OCI-LY7 (cell line): ENCODE results near the gene FDXR. TPM values are rescaled to one million over a fixed set of nuclear protein-coding genes. Genes with fewer than 3 reads are reported as not detected.

Experiments
- BruUV-seq: library from RNA; stranded (reverse); fragments of 400-500 nt; replicated peaks from 2 replicates; lab custom pipeline; 2021; lab: Mats Ljungman, UMichigan
- CTCF ChIA-PET: fragments of 300-600 bp; sonication (Branson Sonifier 250); formaldehyde crosslinking; loops from one replicate; lab custom pipeline; 2022; ENCODE audit warnings: antibody characterized with exemption; ENCODE audit not compliant: unreplicated experiment; lab: Charles Lee
- POLR2A ChIA-PET: fragments of 300-600 bp; sonication (Branson Sonifier 250); formaldehyde crosslinking; loops from one replicate; lab custom pipeline; 2022; ENCODE audit warnings: antibody characterized with exemption; lab: Charles Lee
- DNase-seq: peaks from one replicate; pipeline ENCODE4 v3.0.0-alpha.2; 2015; ENCODE audit warnings: low spot score
- H2AFZ ChIP-seq: fragments of 200-600 bp; sonication (generic), shearing (Covaris generic); 2 replicates; pipeline ENCODE4 v1.6.1; 2014; ENCODE audit warnings: mild to moderate bottlenecking, antibody characterized with exemption, low read length, moderate library complexity
- H3K27ac ChIP-seq: fragments of 200-600 bp; sonication (generic); 2 replicates; pipeline ENCODE4 v1.5.1; 2014; ENCODE audit warnings: mixed run types, low read depth, mild to moderate bottlenecking, moderate library complexity, low read length, inconsistent platforms; ENCODE audit not compliant: poor library complexity, severe bottlenecking
- H3K36me3 ChIP-seq: fragments of 200-600 bp; sonication (generic); 2 replicates; pipeline ENCODE4 v1.6.1; 2014; ENCODE audit warnings: mild to moderate bottlenecking, antibody characterized with exemption, low read length, moderate library complexity, mixed read lengths; ENCODE audit not compliant: insufficient read depth
- H3K4me1 ChIP-seq: fragments of 200-600 bp; sonication (generic); 2 replicates; pipeline ENCODE4 v1.5.1; 2014; ENCODE audit warnings: mild to moderate bottlenecking, low read length; ENCODE audit not compliant: insufficient read depth, poor library complexity, severe bottlenecking
- H3K4me2 ChIP-seq: fragments of 200-600 bp; sonication (generic); 2 replicates; pipeline ENCODE4 v1.6.1; 2014; ENCODE audit warnings: mild to moderate bottlenecking, low read length
- H3K4me3 ChIP-seq: fragments of 200-600 bp; sonication (generic); 2 replicates; pipeline ENCODE4 v1.5.1; 2014; ENCODE audit warnings: mild to moderate bottlenecking, low read depth, low read length; ENCODE audit not compliant: poor library complexity, severe bottlenecking
- H3K79me2 ChIP-seq: fragments of 200-600 bp; sonication (generic); 2 replicates; pipeline ENCODE4 v1.6.1; 2016; ENCODE audit warnings: low read depth, mild to moderate bottlenecking, low read length, moderate library complexity, mixed read lengths; ENCODE audit not compliant: insufficient read depth
- H3K9me2 ChIP-seq: fragments of 200-600 bp; sonication (generic); 2 replicates; pipeline ENCODE4 v1.6.1; 2016; ENCODE audit warnings: mild to moderate bottlenecking, low read length, mixed read lengths; ENCODE audit not compliant: insufficient read depth
- H3K9me3 ChIP-seq: fragments of 200-600 bp; sonication (generic); 2 replicates; pipeline ENCODE4 v1.6.1; 2014; ENCODE audit warnings: mild to moderate bottlenecking, mixed run types, low read length, mixed read lengths
- H4K20me1 ChIP-seq: fragments of 200-600 bp; sonication (generic); 2 replicates; pipeline ENCODE4 v1.6.1; 2014; ENCODE audit warnings: mild to moderate bottlenecking, antibody characterized with exemption, low read length, moderate library complexity, mixed read lengths; ENCODE audit not compliant: insufficient read depth
- CTCF ChIP-seq: fragments of 200-600 bp; sonication (generic); conservative IDR thresholded peaks from 2 replicates; pipeline ENCODE4 v1.5.1; 2014; ENCODE audit warnings: mild to moderate bottlenecking, antibody characterized with exemption, low read length, moderate library complexity, mixed read lengths
- EZH2phosphoT487 ChIP-seq: fragments of 200-600 bp; sonication (generic); IDR thresholded peaks from 2 replicates; pipeline ENCODE4 v1.6.1; 2018; ENCODE audit warnings: low read depth, borderline replicate concordance, mild to moderate bottlenecking, mixed run types, antibody characterized with exemption, low read length, moderate library complexity, mixed read lengths
- intact Hi-C: fragments of 100-400 bp; cut with micrococcal nuclease; formaldehyde crosslinking; loops from one replicate; pipeline ENCODE4 v1.10.0; 2022; ENCODE audit not compliant: unreplicated experiment
- total RNA-seq, 2 experiments: library from RNA; depleted of rRNA in 1 of 2; stranded (reverse); fragments of >200 nt in 1 of 2; shearing (Covaris generic) in 1 of 2; gene quantifications; 2 replicates each; pipeline ENCODE4 v1.2.3, GENCODE V29; 2014 to 2022

FDXR gene
- total RNA-seq, 2 experiments from 2014 or later = 12.2 to 18.3 TPM

DNA sequence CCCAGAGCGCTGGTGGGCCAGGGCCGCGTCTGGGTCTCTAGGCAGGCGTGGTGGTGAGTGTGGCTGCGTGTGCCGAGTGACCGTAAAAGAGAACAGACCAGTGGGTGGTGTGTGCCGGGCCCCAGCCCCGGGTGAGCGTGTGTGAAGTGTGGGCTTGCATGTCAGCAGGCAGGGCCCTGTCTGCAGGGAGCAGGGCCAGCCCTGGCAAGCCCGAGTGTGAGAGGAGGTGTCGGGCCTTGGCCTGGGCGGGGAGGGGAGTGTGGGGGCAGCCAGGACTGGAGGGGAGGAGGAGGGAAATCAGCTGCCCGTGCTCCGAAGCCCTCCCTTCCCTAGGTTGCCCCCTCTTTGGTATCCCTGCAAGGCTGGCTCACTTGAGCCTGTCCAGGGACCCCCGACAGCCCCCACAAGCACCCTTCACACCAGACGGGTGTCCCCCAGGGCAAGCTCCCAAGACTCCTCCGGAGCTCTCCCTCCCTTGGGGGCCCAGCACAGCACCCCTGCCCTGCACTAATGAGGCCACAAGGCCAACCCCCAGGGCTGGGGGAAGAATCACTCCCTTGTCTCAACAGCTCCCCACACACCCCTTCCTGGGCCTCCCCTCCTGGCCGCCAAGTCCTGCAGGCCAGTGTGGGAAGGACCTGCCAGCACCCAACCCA, 48.4 kb upstream of the FDXR start:
- no peaks in the 10 kb centered on the region for H3K79me2 ChIP-seq
- H3K36me3 ChIP-seq = no peaks in the 10 kb centered on the region
- ChIA-PET CTCF (no interaction called here), POLR2A (no interaction called here)
- TF ChIP-seq CTCF = no peak
- no peak for TF ChIP-seq EZH2phosphoT487
- BruUV-seq = no TSS peak
- H3K9me3 ChIP-seq = no peaks in the 10 kb centered on the region
- H3K4me3 ChIP-seq = no peak overlapping the region
- H3K4me1 ChIP-seq = no peaks in the 10 kb centered on the region
- no peaks in the 10 kb centered on the region for H3K9me2 ChIP-seq
- no peak overlapping the region for H3K27ac ChIP-seq
- no peak overlapping the region for H3K4me2 ChIP-seq
- intact Hi-C loops = no loop called here
- H2AFZ ChIP-seq = no peak overlapping the region
- no peaks in the 10 kb centered on the region for H4K20me1 ChIP-seq
- no peak for DNase-seq

GRCh38 chr17:74920642-74921025, 47.8 kb upstream of the FDXR start:
- ChIA-PET CTCF (no interaction called here), POLR2A (no interaction called here)
- intact Hi-C loops = no loop called here
- Histone ChIP-seq H3K4me1 (no peaks in the 10 kb centered on the region), H2AFZ (no peak overlapping the region), H3K4me2 (no peak overlapping the region), H3K79me2 (no peaks in the 10 kb centered on the region), H3K9me2 (no peaks in the 10 kb centered on the region), H3K27ac (no peak overlapping the region), H3K9me3 (no peaks in the 10 kb centered on the region), H4K20me1 (no peaks in the 10 kb centered on the region), H3K36me3 (no peaks in the 10 kb centered on the region), H3K4me3 (no peak overlapping the region)
- no peak for TF ChIP-seq CTCF
- TF ChIP-seq EZH2phosphoT487 = no peak
- BruUV-seq = no TSS peak
- DNase-seq = no peak

- intact Hi-C loops = no loop called here
- Histone ChIP-seq H4K20me1 (no peaks in the 10 kb centered on the region), H3K27ac (no peak overlapping the region), H3K79me2 (no peaks in the 10 kb centered on the region), H3K9me3 (no peaks in the 10 kb centered on the region), H3K4me2 (no peak overlapping the region), H3K36me3 (no peaks in the 10 kb centered on the region), H3K4me1 (no peaks in the 10 kb centered on the region), H3K9me2 (no peaks in the 10 kb centered on the region), H3K4me3 (no peak overlapping the region), H2AFZ (no peak overlapping the region)
- TF ChIP-seq EZH2phosphoT487 (no peak), CTCF (no peak)
- ChIA-PET POLR2A (no interaction called here), CTCF (no interaction called here)
- no peak for DNase-seq
- no TSS peak for BruUV-seq
Measured at GRCh38 chr17:74920306-74920620, 47.5 kb upstream of the FDXR start.
